SK-N-SH treated with all-trans-retinoic acid at 6 μM for 48 hours (cell line): ENCODE results near the gene LAMA3.

Experiments
- ARNTL ChIP-seq: fragments of 450-650 bp; formaldehyde crosslinking; IDR thresholded peaks from 2 replicates; pipeline ENCODE4 v1.5.0; 2020; ENCODE audit warnings: low read depth, mild to moderate bottlenecking, moderate library complexity, borderline replicate concordance
- CREB5 ChIP-seq: fragments of 250-450 bp; sonication (Bioruptor Pico); IDR thresholded peaks from 2 replicates; pipeline ENCODE4 v1.5.1; 2020; ENCODE audit warnings: low read depth, mild to moderate bottlenecking, moderate library complexity
- ESRRG ChIP-seq: fragments of 250-450 bp; sonication (Bioruptor Pico); IDR thresholded peaks from 2 replicates; pipeline ENCODE4 v1.6.1; 2021; ENCODE audit warnings: mild to moderate bottlenecking
- GLIS3 ChIP-seq: fragments of 250-450 bp; sonication (Bioruptor Pico); IDR thresholded peaks from 2 replicates; pipeline ENCODE4 v1.5.0; 2020; ENCODE audit warnings: mild to moderate bottlenecking, moderate library complexity
- PATZ1 ChIP-seq: fragments of 250-450 bp; sonication (Bioruptor Pico); IDR thresholded peaks from 2 replicates; pipeline ENCODE4 v1.8.0; 2020; ENCODE audit warnings: mild to moderate bottlenecking, moderate library complexity, borderline replicate concordance
- POU6F1 ChIP-seq: fragments of 250-450 bp; sonication (Bioruptor Pico); IDR thresholded peaks from 2 replicates; pipeline ENCODE4 v1.8.0; 2021; ENCODE audit warnings: low read depth, mild to moderate bottlenecking, moderate library complexity, borderline replicate concordance
- RARB ChIP-seq: fragments of 250-450 bp; sonication (Bioruptor Pico); IDR thresholded peaks from 2 replicates; pipeline ENCODE4 v1.8.0; 2021; ENCODE audit warnings: mild to moderate bottlenecking, moderate library complexity
- TCF4 ChIP-seq: fragments of 250-450 bp; sonication (Bioruptor Pico); IDR thresholded peaks from 2 replicates; pipeline ENCODE4 v1.8.0; 2021; ENCODE audit warnings: mild to moderate bottlenecking, moderate library complexity, borderline replicate concordance
- TSHZ2 ChIP-seq: fragments of 250-450 bp; sonication (Bioruptor Pico); IDR thresholded peaks from 2 replicates; pipeline ENCODE4 v1.5.0; 2020; ENCODE audit warnings: mild to moderate bottlenecking, moderate library complexity
- ZFP30 ChIP-seq: fragments of 450-650 bp; formaldehyde crosslinking; IDR thresholded peaks from 2 replicates; pipeline ENCODE4 v1.5.0; 2022; ENCODE audit warnings: mild to moderate bottlenecking, moderate library complexity
- ZNF70 ChIP-seq: fragments of 450-650 bp; formaldehyde crosslinking; IDR thresholded peaks from 2 replicates; pipeline ENCODE4 v1.5.0; 2020; ENCODE audit warnings: mild to moderate bottlenecking, moderate library complexity
- ZNF8 ChIP-seq: fragments of 450-650 bp; formaldehyde crosslinking; IDR thresholded peaks from 2 replicates; pipeline ENCODE4 v1.5.0; 2020; ENCODE audit warnings: mild to moderate bottlenecking, moderate library complexity

GRCh38 chr18:23711426-23711825, 22.2 kb downstream of the LAMA3 start:
- TF ChIP-seq ZNF8 (CRISPR knock-in tag) (no peak), TCF4 (CRISPR knock-in tag) (no peak), ZNF70 (no peak), PATZ1 (CRISPR knock-in tag) (no peak), RARB (CRISPR knock-in tag) (no peak), POU6F1 (no peak), ARNTL (CRISPR knock-in tag) (no peak), TSHZ2 (CRISPR knock-in tag) (no peak), ZFP30 (CRISPR knock-in tag) (no peak), ESRRG (CRISPR knock-in tag) (no peak), CREB5 (CRISPR knock-in tag) (no peak), GLIS3 (CRISPR knock-in tag) (no peak)
